NCI-H2107 treated with DMSO at 0.1 percent for 48 hours (cell line): Measurements from ENCODE around the gene CTNNA3.

Experiments used
- DNase-seq: peaks from one replicate; lab custom pipeline; 2025; ENCODE audit not compliant: unreplicated experiment; lab: John Stamatoyannopoulos, UW

CTNNA3 gene

GRCh38 chr10:66964946-66965345, 731.0 kb downstream of the CTNNA3 start:
- DNase-seq, result no peak

DNA sequence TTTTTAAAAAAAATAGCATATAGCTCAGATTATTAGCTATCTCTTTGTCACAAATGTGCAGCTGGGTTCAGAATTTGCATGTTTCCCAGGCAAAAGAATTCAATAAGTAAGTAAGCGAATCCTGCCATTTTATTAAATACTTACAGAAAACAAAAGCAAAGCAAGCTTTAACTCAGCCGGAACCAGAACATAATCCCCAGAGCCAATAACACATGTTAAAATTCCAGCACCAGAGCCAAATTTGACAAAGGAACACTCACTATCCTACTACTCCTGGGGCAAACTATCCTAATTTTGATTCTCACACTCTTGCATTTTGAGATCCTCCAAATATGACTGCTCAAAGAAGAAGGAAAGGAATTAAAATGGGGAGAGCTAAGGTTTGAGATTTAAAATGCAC, 737.5 kb downstream of the CTNNA3 start:
- no peak for DNase-seq

- no peak for DNase-seq
These were observed 744.1 kb downstream of the CTNNA3 start for GRCh38 chr10:66951896-66952295.

DNA sequence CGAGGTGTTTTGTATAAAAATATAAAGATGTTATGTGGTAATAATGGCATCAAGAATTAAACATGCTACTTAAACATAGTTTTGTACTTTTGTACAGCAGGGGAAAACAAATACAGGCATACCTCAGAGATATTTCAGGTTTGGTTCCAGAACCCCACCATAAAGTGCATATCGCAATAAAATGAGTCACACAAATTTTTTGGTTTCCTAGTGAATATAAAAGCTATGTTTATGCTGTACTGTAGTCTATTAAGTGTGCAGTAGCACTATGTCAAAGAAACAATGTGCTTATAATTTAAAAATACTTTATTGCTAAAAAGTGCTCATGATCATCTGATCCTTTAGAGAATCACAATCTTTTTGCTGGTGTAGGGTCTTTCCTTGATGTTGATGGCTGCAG, 752.4 kb downstream of the CTNNA3 start:
- no peak for DNase-seq

DNA sequence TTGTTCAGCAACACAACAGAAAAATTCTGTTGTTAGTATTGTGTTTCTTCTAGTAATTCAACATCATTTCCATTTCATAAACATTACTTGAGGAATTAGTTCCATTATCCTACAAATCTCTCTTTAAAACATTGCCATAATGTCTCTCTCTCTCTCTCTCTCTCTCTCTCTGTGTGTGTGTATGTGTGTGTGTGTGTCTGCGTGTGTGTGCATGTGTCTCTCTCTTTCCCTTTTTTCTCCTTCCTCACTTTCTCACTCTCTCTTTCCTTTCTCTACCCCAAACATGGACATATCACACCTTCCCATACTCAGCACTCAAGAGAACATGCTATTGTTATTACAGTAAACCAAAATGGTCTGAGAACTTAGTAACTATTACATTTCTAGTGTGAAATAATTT, 753.6 kb downstream of the CTNNA3 start:
- no peak for DNase-seq

GRCh38 chr10:66941491-66941890, 754.5 kb downstream of the CTNNA3 start:
- DNase-seq, result no peak

DNA sequence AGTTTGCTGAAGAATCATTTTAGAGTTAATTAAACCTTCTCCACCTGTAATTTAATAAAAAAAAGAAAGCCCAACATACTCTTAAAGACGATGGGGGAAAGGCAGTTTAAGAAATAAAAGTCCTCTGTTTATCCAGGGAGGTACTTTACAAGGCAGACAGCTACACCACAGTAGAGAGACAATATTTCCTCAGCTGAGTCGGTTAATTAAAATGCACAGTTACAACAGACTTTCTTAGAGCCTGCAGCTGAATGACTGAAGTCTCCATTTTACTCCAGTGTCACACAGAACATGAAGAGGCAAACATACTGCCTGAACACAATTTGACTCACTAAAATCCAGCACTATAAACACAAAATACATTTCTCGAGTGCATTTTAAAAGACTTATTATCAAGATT, 755.0 kb downstream of the CTNNA3 start:
- no peak for DNase-seq

DNA sequence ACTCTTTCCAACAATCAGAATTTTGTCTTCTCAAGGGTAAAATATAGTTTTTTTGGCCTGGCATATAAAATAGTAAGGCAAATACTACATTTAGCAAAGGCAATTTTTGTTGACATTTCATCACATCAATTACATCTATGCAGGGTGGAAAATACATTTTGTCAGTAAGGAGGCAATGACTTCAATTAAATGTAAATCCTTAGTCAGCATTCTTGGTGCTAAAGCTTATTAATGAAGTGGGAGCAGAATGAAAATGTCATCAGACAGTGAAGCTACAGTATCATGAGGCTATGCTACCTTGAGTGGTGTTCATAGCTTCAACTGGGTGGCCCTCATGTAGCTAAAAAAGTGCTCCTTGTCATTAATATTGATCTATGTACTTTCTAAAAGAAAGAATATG, 761.3 kb downstream of the CTNNA3 start:
- DNase-seq, result no peak

DNA sequence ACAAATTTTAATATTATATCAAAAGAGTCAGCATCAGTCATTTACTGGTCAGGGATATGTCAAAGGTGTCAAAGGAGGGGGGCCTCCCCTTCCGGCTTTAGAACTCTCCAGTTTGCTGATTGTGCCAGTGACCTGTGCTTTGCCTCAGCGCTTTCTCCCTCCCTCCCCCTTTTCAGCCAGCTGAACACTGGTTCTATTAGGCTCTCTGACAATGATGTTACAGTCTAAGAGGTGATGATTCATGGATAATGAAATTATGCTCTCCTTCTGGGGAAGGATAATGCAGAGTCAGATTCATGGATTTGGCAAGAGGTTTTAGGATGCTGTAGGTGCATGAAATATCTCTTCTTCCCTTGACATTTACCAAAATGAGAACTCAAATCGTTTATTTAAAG, 764.0 kb downstream of the CTNNA3 start:
- no peak for DNase-seq

DNA sequence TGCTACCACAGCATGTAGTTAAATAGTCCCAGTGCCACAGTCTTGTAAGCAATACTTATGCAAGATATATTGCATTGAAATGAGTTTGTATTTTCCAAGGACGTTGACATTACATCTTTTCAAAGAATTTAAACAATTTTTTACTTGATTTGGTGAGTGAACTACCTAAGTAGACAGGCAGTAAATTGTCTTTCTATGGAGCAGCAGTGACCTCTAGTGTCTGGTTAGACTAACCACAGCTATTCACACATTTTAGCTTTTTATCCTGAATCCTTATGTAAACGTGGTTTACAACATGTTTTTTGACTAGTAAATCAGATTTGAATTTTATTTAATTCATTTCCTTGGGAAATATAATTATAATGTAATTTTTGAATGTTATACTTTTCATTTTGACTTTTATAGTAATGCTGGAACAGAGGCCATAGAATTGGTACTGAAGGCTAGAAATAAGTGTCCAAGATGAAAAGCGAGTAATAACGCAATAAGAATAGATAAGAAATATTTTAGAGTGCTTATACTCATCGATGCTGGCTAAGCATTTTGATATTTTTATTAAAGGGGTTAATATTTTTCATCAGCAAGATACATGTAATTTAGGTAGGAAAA, 764.6 kb downstream of the CTNNA3 start:
- peak; percentile 31 for DNase-seq

- no peak for DNase-seq
These were observed 766.6 kb downstream of the CTNNA3 start for GRCh38 chr10:66929375-66929774.

DNA sequence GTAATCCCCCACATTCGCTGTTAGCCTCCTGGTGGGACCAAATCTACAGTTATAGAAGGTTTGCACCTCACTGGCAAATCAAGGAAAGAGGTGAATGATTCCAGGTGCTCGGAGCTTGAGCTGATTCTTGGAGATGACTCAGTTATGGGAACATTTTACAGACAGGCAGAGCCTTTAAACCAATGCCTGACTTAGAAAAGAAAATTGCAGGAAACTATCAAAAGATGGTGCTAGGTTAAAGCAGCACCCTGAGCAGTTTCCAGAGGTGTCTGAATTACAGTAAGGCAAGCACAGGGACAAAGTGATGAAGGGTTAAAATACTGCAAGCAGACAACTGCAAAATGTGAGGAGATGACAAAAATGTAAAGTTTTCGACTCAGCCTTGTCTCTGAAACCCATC, 767.2 kb downstream of the CTNNA3 start:
- DNase-seq, result no peak

GRCh38 chr10:66927971-66928770, 767.8 kb downstream of the CTNNA3 start:
- DNase-seq, result no peak

DNA sequence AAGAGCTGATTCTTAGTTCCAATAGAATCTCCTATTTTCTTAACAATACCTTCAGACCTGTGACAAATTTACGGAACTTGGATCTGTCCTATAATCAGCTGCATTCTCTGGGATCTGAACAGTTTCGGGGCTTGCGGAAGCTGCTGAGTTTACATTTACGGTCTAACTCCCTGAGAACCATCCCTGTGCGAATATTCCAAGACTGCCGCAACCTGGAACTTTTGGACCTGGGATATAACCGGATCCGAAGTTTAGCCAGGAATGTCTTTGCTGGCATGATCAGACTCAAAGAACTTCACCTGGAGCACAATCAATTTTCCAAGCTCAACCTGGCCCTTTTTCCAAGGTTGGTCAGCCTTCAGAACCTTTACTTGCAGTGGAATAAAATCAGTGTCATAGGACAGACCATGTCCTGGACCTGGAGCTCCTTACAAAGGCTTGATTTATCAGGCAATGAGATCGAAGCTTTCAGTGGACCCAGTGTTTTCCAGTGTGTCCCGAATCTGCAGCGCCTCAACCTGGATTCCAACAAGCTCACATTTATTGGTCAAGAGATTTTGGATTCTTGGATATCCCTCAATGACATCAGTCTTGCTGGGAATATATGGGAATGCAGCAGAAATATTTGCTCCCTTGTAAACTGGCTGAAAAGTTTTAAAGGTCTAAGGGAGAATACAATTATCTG, 768.6 kb downstream of the CTNNA3 start:
- DNase-seq, result no peak

- no peak for DNase-seq
These were observed 769.2 kb downstream of the CTNNA3 start for GRCh38 chr10:66926841-66927240.

DNA sequence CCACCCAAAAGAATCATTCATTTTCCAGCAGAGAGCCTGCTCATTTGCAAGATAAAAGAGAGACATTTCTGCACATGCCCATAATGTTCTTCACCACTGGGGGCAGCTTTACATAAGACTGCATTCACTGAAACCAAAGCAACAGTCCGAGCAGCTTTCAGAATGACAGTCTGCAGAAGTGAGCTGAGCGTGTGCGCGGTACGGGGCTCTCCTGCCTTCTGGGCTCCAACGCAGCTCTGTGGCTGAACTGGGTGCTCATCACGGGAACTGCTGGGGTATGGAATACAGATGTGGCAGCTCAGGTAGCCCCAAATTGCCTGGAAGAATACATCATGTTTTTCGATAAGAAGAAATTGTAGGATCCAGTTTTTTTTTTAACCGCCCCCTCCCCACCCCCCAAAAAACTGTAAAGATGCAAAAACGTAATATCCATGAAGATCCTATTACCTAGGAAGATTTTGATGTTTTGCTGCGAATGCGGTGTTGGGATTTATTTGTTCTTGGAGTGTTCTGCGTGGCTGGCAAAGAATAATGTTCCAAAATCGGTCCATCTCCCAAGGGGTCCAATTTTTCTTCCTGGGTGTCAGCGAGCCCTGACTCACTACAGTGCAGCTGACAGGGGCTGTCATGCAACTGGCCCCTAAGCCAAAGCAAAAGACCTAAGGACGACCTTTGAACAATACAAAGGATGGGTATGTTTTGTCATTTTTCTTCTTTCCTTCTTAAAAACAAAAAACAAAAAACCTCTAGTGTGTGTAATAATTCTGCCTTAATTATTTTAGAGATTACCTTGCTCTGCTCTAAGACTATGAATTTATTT, 769.9 kb downstream of the CTNNA3 start, which contains the start of gene LRRTM3:
LRRTM3 (plus strand) TSS at position 141 of the 820 bp plus-strand sequence.
- peak; percentile 22 for DNase-seq

DNA sequence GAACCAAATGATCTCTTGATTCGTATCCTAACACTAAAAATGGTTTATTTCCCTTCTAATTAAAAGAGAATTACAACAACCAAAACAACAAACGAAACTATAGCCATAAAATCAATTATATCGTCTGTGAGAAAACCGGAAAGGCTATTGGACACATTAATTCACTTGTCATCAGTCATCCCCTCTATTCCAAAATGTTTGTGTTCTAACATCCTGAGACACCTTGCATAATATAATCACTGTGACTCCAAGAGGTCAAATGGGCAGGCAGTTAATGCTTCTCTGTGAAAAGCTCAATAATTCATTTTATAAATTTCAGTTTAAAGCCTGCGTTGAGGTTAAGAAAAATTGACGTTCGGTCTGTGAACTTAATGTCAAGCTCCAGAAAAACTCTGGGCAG, 770.6 kb downstream of the CTNNA3 start:
- DNase-seq, result no peak

GRCh38 chr10:66924674-66925345, 771.2 kb downstream of the CTNNA3 start:
- no peak for DNase-seq

DNA sequence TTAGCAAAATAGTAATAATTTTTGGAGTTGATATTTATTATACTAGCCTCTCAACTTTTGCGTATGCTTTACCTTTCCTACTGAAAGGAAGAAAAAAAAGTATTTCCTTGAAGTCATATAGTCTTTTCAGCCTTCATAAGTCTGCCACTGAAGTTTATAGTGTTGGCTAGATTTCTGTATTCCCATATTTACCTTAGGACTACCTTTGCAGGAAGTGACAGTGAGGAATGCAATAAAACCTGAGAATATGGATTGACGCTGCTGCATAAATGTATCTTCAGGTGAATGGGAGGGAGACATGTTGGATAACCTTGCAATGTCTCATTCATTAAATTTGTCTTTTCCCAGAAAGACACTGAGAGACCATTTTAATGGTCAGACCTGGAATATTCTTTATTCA, 776.7 kb downstream of the CTNNA3 start:
- DNase-seq, result no peak

DNA sequence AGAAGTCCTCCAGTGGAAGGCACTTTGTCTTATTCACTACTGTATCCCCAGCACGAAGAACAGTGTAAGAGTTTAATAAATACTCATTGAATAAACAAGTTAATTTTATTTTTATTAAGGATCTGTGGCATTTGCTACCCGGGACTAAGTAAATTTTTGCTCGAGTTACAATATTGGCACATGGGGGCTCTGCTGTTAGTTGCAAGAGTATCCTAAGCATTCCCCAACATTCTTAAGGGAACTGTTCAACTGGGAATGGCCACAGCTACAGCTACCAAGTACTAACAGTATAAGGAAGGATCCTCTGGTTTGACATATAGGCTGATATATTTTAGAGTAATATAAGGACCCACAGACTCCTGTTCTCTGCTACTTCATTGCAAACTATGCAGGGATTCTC, 778.9 kb downstream of the CTNNA3 start:
- DNase-seq, result no peak

DNA sequence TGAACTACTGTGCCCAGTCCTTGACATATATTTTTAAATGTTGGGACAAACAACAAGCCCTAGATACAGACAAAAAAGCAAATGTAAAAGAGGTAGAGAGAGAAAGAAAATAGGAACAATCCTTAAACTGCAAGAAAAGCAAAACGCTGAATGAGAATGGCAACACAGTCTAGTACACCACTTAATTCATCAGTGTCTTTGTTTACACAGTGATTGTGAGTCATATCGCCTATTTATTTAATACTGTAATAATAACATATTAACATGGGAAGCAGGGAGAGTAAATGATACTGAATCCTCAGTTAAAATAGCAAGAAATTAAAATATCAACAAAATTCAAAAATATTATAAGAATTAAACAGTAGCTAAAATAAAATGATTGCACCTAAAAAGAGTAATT, 780.0 kb downstream of the CTNNA3 start:
- no peak for DNase-seq
